Vagina (tissue), 2 donors: ENCODE results near the gene SCGB2B2.

Source experiments
- POLR2A ChIP-seq, 2 donors: fragments of 450-650 bp; IDR thresholded peaks; one replicate each; pipeline ENCODE4 v1.6.1; 2017; ENCODE audit warnings: antibody characterized with exemption in 2 of 2, mild to moderate bottlenecking in 2 of 2, moderate library complexity in 2 of 2
- POLR2AphosphoS5 ChIP-seq, 2 donors: sonication (generic); formaldehyde crosslinking; IDR thresholded peaks; one replicate each; pipeline ENCODE4 v1.9.0; 2017; ENCODE audit warnings: antibody characterized with exemption in 2 of 2, mild to moderate bottlenecking in 2 of 2, low read depth in 1 of 2; ENCODE audit not compliant: insufficient read depth in 1 of 2
- TF ChIP-seq, protein P1 (sequence below), 3 experiments: fragments of 450-650 bp in 2 of 3; fragments of 200-600 bp in 1 of 3; sonication (generic) in 1 of 3; IDR thresholded peaks; one replicate each; pipeline ENCODE4 v1.5.1; 2017 to 2019; ENCODE audit warnings: antibody characterized with exemption in 3 of 3, mild to moderate bottlenecking in 2 of 3, moderate library complexity in 2 of 3

DNA sequence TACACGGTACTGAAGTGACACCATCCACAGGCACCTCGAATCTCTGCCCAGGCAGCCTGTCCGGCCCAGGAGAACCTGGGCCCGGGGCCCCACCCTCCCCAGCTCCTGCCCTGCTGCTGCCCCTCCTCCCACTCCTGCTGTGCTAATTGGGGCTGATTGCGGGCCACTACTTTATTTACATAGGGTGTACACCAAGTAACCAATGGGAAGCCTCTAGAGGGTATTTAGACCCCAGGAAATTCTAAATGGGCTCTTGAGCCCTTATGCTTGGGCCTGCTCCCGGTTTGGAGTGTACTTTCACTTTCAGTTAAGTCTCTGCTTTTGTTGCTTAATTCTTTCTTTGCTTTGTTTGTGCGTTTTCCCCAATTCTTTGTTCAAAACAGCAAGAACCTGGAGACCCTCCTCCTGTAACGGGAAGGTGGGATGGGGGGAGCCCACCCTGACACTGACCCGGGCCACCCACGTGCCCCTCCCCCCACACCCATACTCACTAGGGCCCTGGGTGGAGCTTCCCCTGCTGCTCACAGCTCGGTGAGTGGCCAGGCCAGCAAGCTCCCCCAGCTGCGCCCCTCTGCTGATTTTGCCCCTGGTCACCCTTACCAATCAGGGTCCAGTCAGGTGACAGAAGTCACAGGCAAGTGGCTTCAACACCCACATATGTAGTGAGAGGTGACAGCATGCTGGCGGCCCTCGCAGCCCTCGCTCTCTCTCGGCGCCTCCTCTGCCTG lies 9.4 kb downstream of the SCGB2B2 start:
- TF ChIP-seq, protein P1, sequence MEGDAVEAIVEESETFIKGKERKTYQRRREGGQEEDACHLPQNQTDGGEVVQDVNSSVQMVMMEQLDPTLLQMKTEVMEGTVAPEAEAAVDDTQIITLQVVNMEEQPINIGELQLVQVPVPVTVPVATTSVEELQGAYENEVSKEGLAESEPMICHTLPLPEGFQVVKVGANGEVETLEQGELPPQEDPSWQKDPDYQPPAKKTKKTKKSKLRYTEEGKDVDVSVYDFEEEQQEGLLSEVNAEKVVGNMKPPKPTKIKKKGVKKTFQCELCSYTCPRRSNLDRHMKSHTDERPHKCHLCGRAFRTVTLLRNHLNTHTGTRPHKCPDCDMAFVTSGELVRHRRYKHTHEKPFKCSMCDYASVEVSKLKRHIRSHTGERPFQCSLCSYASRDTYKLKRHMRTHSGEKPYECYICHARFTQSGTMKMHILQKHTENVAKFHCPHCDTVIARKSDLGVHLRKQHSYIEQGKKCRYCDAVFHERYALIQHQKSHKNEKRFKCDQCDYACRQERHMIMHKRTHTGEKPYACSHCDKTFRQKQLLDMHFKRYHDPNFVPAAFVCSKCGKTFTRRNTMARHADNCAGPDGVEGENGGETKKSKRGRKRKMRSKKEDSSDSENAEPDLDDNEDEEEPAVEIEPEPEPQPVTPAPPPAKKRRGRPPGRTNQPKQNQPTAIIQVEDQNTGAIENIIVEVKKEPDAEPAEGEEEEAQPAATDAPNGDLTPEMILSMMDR (IDR thresholded peaks at IDR 0.05) = no peak
- TF ChIP-seq POLR2A (IDR thresholded peaks at IDR 0.05) (no peak), POLR2AphosphoS5 (IDR thresholded peaks at IDR 0.05; ENCODE audit: insufficient read depth in 1 of 2, low read depth in 1 of 2) (no peak)
